HCT116 (cell line): Measurements from ENCODE around the gene AGAP1. TPM values are rescaled to one million over a fixed set of nuclear protein-coding genes. Genes with fewer than 3 reads are reported as not detected.

ENCODE experiments used
- ATAC-seq: fragments of 200-7000 bp; cut with Tn5 transposase; 2 replicates; pipeline ENCODE4 v1.9.1; 2020; ENCODE audit warnings: mild to moderate bottlenecking, moderate library complexity
- BruUV-seq: library from RNA; stranded (reverse); fragments of 400-500 nt; replicated peaks from 2 replicates; lab custom pipeline; 2021; lab: Mats Ljungman, UMichigan
- CTCF ChIA-PET: fragments of 300-600 bp; sonication (Branson Sonifier 250); formaldehyde crosslinking; loops from one replicate; lab custom pipeline; 2021; ENCODE audit warnings: antibody characterized with exemption; lab: Charles Lee
- POLR2A ChIA-PET: fragments of 300-600, 350-600 bp; sonication (Branson Sonifier 250); formaldehyde crosslinking; loops from one replicate; lab custom pipeline; 2021; ENCODE audit warnings: antibody characterized with exemption; lab: Charles Lee
- RAD21 ChIA-PET, 2 experiments: fragments of 300-600 bp; sonication (Branson Sonifier 250); formaldehyde crosslinking; loops; one replicate each; lab custom pipeline; 2023; ENCODE audit warnings: low total read pairs in 2 of 2; ENCODE audit not compliant: uncharacterized antibody in 2 of 2, unreplicated experiment in 2 of 2, low non-redundant PET in 1 of 2; lab: Charles Lee
- DNase-seq: peaks from one replicate; pipeline ENCODE4 v3.0.0-alpha.2; 2010; ENCODE audit warnings: low read depth, low spot score
- H2AFZ ChIP-seq: fragments of 200-600 bp; shearing (Covaris generic), sonication (generic); 2 replicates; pipeline ENCODE4 v1.6.1; 2017; ENCODE audit warnings: low read depth, mixed run types, mixed read lengths, antibody characterized with exemption, low read length; ENCODE audit not compliant: poor library complexity, severe bottlenecking
- H3K27ac ChIP-seq: 2 replicates; pipeline ENCODE4 v1.5.1; 2012; ENCODE audit warnings: low read depth, low read length
- H3K27me3 ChIP-seq: fragments of 200-600 bp; sonication (generic); 2 replicates; pipeline ENCODE4 v1.6.1; 2016; ENCODE audit warnings: mixed run types, low read length, mixed read lengths; ENCODE audit not compliant: insufficient read depth
- H3K36me3 ChIP-seq, 2 experiments: fragments of 200-500 bp in 1 of 2; fragments of 200-600 bp in 1 of 2; sonication (Bioruptor generic) in 1 of 2; sonication (generic) in 1 of 2; 2 replicates each; pipeline versions ENCODE4 v1.5.1 to v1.6.1; 2014 to 2016; ENCODE audit warnings: low read length in 2 of 2, inconsistent platforms in 1 of 2, mixed read lengths in 1 of 2, mixed run types in 1 of 2; ENCODE audit not compliant: insufficient read depth in 2 of 2, control insufficient read depth in 1 of 2
- H3K4me1 ChIP-seq, 2 experiments: fragments of 200-600 bp in 1 of 2; sonication (generic) in 1 of 2; 2 replicates each; pipeline versions ENCODE4 v1.5.1 to v1.6.1; 2012 to 2017; ENCODE audit warnings: low read length in 2 of 2, inconsistent platforms in 1 of 2, mild to moderate bottlenecking in 1 of 2, mixed read lengths in 1 of 2, mixed run types in 1 of 2, moderate library complexity in 1 of 2; ENCODE audit not compliant: insufficient read depth in 2 of 2, control insufficient read depth in 1 of 2
- H3K4me2 ChIP-seq: fragments of 200-600 bp; sonication (generic); 2 replicates; pipeline ENCODE4 v1.6.1; 2017; ENCODE audit warnings: mixed run types, low read length, mixed read lengths
- H3K4me3 ChIP-seq, 2 experiments: fragments of 200-600 bp in 1 of 2; sonication (generic) in 1 of 2; replicated peaks in 1 of 2; 2 replicates each; pipeline ENCODE4 v1.5.1; 2011 to 2016; ENCODE audit warnings: low read length in 2 of 2, control low read depth in 1 of 2, low read depth in 1 of 2, mild to moderate bottlenecking in 1 of 2, mixed read lengths in 1 of 2, mixed run types in 1 of 2
- H3K79me2 ChIP-seq: fragments of 200-600 bp; sonication (generic); 2 replicates; pipeline ENCODE4 v1.6.1; 2017; ENCODE audit warnings: mild to moderate bottlenecking, mixed run types, low read length, moderate library complexity, mixed read lengths; ENCODE audit not compliant: insufficient read depth
- H3K9ac ChIP-seq: fragments of 200-600 bp; sonication (generic); 2 replicates; pipeline ENCODE4 v1.6.1; 2016; ENCODE audit warnings: low read length, mixed read lengths
- H3K9me2 ChIP-seq: fragments of 200-600 bp; sonication (generic), shearing (Covaris generic); 2 replicates; pipeline ENCODE4 v1.6.1; 2017; ENCODE audit warnings: mixed run types, mild to moderate bottlenecking, moderate library complexity; ENCODE audit not compliant: insufficient read depth
- H3K9me3 ChIP-seq, 2 experiments: fragments of 200-500 bp in 1 of 2; fragments of 200-600 bp in 1 of 2; sonication (Bioruptor generic) in 1 of 2; sonication (generic) in 1 of 2; 2 replicates each; pipeline ENCODE4 v1.6.1; 2014 to 2017; ENCODE audit warnings: low read length in 2 of 2, mixed read lengths in 2 of 2, inconsistent platforms in 1 of 2, low read depth in 1 of 2, mild to moderate bottlenecking in 1 of 2, mixed run types in 1 of 2, moderate library complexity in 1 of 2; ENCODE audit not compliant: control insufficient read depth in 1 of 2, insufficient read depth in 1 of 2
- H4K20me1 ChIP-seq: fragments of 200-600 bp; sonication (generic), shearing (Covaris generic); 2 replicates; pipeline ENCODE4 v1.6.1; 2017; ENCODE audit warnings: mixed run types, mild to moderate bottlenecking, moderate library complexity; ENCODE audit not compliant: insufficient read depth
- CBX3 ChIP-seq: IDR thresholded peaks from 2 replicates; pipeline ENCODE4 v1.6.1; 2012; ENCODE audit warnings: low read depth
- CEBPB ChIP-seq: IDR thresholded peaks from 2 replicates; pipeline ENCODE4 v1.6.1; 2012; ENCODE audit warnings: low read depth
- ELF1 ChIP-seq: IDR thresholded peaks from 2 replicates; pipeline ENCODE4 v1.6.1; 2012; ENCODE audit warnings: low read depth, borderline replicate concordance
- EZH2 ChIP-seq: fragments of 200-600 bp; sonication (generic); IDR thresholded peaks from 2 replicates; pipeline ENCODE4 v1.6.1; 2017; ENCODE audit warnings: antibody characterized with exemption, mixed run types
- EZH2phosphoT487 ChIP-seq: fragments of 200-600 bp; IDR thresholded peaks from 2 replicates; pipeline ENCODE4 v1.6.1; 2018; ENCODE audit warnings: antibody characterized with exemption, borderline replicate concordance
- FOSL1 ChIP-seq: IDR thresholded peaks from 2 replicates; pipeline ENCODE4 v1.6.1; 2012; ENCODE audit warnings: low read depth
- MAX ChIP-seq: IDR thresholded peaks from 2 replicates; pipeline ENCODE4 v1.6.1; 2012
- POLR2A ChIP-seq: IDR thresholded peaks from 2 replicates; pipeline ENCODE4 v1.7.0; 2011; ENCODE audit warnings: borderline replicate concordance; ENCODE audit not compliant: insufficient read depth, insufficient read length; ENCODE audit errors: extremely low read depth
- POLR2AphosphoS5 ChIP-seq: IDR thresholded peaks from 2 replicates; pipeline ENCODE4 v1.6.1; 2011; ENCODE audit warnings: mild to moderate bottlenecking, low read depth, low read length, moderate library complexity
- RAD21 ChIP-seq: IDR thresholded peaks from 2 replicates; pipeline ENCODE4 v1.6.1; 2012; ENCODE audit warnings: low read depth, mild to moderate bottlenecking
- SRF ChIP-seq: IDR thresholded peaks from 2 replicates; pipeline ENCODE4 v1.6.1; 2012; ENCODE audit warnings: low read depth
- TCF7L2 ChIP-seq: IDR thresholded peaks from 2 replicates; pipeline ENCODE4 v1.7.0; 2011; ENCODE audit warnings: borderline replicate concordance, inconsistent platforms; ENCODE audit not compliant: insufficient read depth, insufficient read length; ENCODE audit errors: extremely low read depth
- YY1 ChIP-seq: IDR thresholded peaks from 2 replicates; pipeline ENCODE4 v1.6.1; 2011; ENCODE audit warnings: low read length, low read depth, moderate library complexity, mild to moderate bottlenecking; ENCODE audit not compliant: insufficient replicate concordance; ENCODE audit errors: extremely low read depth
- ZBTB33 ChIP-seq: IDR thresholded peaks from 2 replicates; pipeline ENCODE4 v1.6.1; 2011; ENCODE audit warnings: mild to moderate bottlenecking, low read length, moderate library complexity; ENCODE audit not compliant: insufficient replicate concordance; ENCODE audit errors: extremely low read depth
- ZFX ChIP-seq: fragments of 450-650 bp; IDR thresholded peaks from 2 replicates; pipeline ENCODE4 v1.6.1; 2017
- ZNF274 ChIP-seq: fragments of 200-500 bp; sonication (Bioruptor generic); IDR thresholded peaks from 2 replicates; pipeline ENCODE4 v1.6.1; 2014; ENCODE audit warnings: mild to moderate bottlenecking, low read depth, low read length, inconsistent platforms
- intact Hi-C: fragments of 100-400 bp; cut with micrococcal nuclease; formaldehyde crosslinking; loops from 2 replicates; pipeline ENCODE4 v1.10.0; 2022
- total RNA-seq: library from RNA; stranded (reverse); gene quantifications from one replicate; pipeline ENCODE4 v1.2.1, GENCODE V29; 2021; ENCODE audit not compliant: unreplicated experiment
- TF ChIP-seq, protein P1 (sequence below): IDR thresholded peaks from 2 replicates; pipeline ENCODE4 v1.6.1; 2012
- TF ChIP-seq, protein P2 (sequence below), 3 experiments: fragments of 200-600 bp in 1 of 3; sonication (generic) in 1 of 3; IDR thresholded peaks in 2 of 3; conservative IDR thresholded peaks in 1 of 3; 2 replicates each; pipeline ENCODE4 v1.5.1; 2012 to 2017; ENCODE audit warnings: low read depth in 2 of 3, low read length in 2 of 3, antibody characterized with exemption in 1 of 3, borderline replicate concordance in 1 of 3, control low read depth in 1 of 3, mild to moderate bottlenecking in 1 of 3, mixed read lengths in 1 of 3, mixed run types in 1 of 3, moderate library complexity in 1 of 3; ENCODE audit not compliant: insufficient read depth in 1 of 3

Gene AGAP1
- total RNA-seq, 1 experiment from 2014 or later, result 43.8 TPM

DNA sequence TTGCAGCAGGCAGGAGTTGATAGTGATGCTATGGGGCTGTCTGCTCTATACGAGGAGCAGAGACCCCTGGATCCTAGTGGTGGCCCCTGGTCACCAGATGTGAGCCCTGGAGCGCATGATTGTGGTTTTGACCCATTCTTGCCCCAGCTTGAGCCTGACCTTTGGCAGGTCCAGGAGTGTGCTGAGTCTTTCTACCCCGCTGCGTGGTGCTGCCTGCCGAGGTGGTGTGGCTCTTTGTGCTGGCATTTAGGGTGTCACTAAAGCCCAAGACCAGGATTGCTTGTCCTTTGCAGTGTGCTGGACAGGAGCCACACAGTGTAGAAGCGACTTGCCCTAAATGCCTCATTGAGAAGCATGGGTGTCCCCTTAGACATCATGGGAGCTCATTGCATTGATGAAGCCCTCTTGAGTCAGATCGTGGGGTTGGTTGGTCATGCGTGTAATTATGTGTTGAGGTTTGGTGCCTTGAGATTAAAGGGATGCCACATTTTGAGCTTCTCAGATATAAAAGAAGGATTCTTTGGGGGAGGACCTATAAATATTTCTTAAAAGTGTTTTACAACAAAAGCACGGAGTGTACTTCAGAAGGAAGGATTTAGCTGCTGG is 88.3 kb downstream of the AGAP1 start:
- Histone ChIP-seq H3K79me2 (peaks cover 86% of the 10 kb centered on the region), H3K27me3 (no peaks in the 10 kb centered on the region), H3K9me2 (no peaks in the 10 kb centered on the region), H3K27ac (no peak overlapping the region), H4K20me1 (0 out of 2 replicates have a peak, but pooled peaks cover 3% of the 10 kb centered on the region), H3K9ac (no peak overlapping the region), H3K4me2 (no peak overlapping the region), H3K4me1 (no peaks in the 10 kb centered on the region), H3K9me3 (no peaks in the 10 kb centered on the region), H3K36me3 (no peaks in the 10 kb centered on the region), H3K4me3 (no peak overlapping the region), H2AFZ (no peak overlapping the region)
- intact Hi-C loops, result no loop called here
- DNase-seq, result no peak
- CTCF ChIA-PET, result no interaction called here
- RAD21 ChIA-PET, result no interaction called here
- no peak for TF ChIP-seq CBX3
- TF ChIP-seq, protein P1, sequence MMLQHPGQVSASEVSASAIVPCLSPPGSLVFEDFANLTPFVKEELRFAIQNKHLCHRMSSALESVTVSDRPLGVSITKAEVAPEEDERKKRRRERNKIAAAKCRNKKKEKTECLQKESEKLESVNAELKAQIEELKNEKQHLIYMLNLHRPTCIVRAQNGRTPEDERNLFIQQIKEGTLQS, result no peak
- TF ChIP-seq MAX, result no peak
- TF ChIP-seq SRF, result no peak
- TF ChIP-seq RAD21, result no peak
- TF ChIP-seq EZH2phosphoT487, result no peak
- no peak for TF ChIP-seq ZBTB33
- TF ChIP-seq YY1, result no peak
- no peak for TF ChIP-seq TCF7L2
- TF ChIP-seq, protein P2, sequence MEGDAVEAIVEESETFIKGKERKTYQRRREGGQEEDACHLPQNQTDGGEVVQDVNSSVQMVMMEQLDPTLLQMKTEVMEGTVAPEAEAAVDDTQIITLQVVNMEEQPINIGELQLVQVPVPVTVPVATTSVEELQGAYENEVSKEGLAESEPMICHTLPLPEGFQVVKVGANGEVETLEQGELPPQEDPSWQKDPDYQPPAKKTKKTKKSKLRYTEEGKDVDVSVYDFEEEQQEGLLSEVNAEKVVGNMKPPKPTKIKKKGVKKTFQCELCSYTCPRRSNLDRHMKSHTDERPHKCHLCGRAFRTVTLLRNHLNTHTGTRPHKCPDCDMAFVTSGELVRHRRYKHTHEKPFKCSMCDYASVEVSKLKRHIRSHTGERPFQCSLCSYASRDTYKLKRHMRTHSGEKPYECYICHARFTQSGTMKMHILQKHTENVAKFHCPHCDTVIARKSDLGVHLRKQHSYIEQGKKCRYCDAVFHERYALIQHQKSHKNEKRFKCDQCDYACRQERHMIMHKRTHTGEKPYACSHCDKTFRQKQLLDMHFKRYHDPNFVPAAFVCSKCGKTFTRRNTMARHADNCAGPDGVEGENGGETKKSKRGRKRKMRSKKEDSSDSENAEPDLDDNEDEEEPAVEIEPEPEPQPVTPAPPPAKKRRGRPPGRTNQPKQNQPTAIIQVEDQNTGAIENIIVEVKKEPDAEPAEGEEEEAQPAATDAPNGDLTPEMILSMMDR (IDR thresholded peaks at IDR 0.05 in 2 of 3, conservative IDR thresholded peaks at IDR 0.05 in 1 of 3; ENCODE audit: borderline replicate concordance in 1 of 3, insufficient read depth in 1 of 3, low read depth in 2 of 3, low read length in 2 of 3), result no peak
- TF ChIP-seq ZFX, result no peak
- TF ChIP-seq POLR2AphosphoS5, result no peak
- no peak for TF ChIP-seq POLR2A
- no peak for TF ChIP-seq EZH2
- no peak for TF ChIP-seq CEBPB
- TF ChIP-seq ZNF274, result no peak
- no peak for TF ChIP-seq ELF1
- TF ChIP-seq FOSL1, result no peak
- ATAC-seq, result no peak
- no TSS peak for BruUV-seq
- POLR2A ChIA-PET, result no interaction called here
